Liver (tissue), 3 donors: ENCODE measurements around the gene COL5A1.

ENCODE experiments used
- EGR1 ChIP-seq, 2 donors: IDR thresholded peaks; 2 replicates each; pipeline ENCODE4 v1.6.1; 2016 to 2018; ENCODE audit warnings: antibody characterized with exemption in 2 of 2, low read depth in 2 of 2
- GABPA ChIP-seq, 2 donors: IDR thresholded peaks in 1 of 2; conservative IDR thresholded peaks in 1 of 2; 2 replicates each; pipeline ENCODE4 v1.6.1; 2016; ENCODE audit warnings: antibody characterized with exemption in 2 of 2, mild to moderate bottlenecking in 1 of 2, moderate library complexity in 1 of 2
- HNF4G ChIP-seq: IDR thresholded peaks from 2 replicates; pipeline ENCODE4 v1.6.1; 2016; ENCODE audit warnings: antibody characterized with exemption
- RAD21 ChIP-seq, 2 donors: IDR thresholded peaks; 2 replicates each; pipeline ENCODE4 v1.6.1; 2016; ENCODE audit warnings: antibody characterized with exemption in 2 of 2, mild to moderate bottlenecking in 2 of 2
- SP1 ChIP-seq: IDR thresholded peaks from 2 replicates; pipeline ENCODE4 v1.6.1; 2018; ENCODE audit warnings: antibody characterized with exemption, mild to moderate bottlenecking
- TAF1 ChIP-seq: conservative IDR thresholded peaks from 2 replicates; pipeline ENCODE4 v1.6.1; 2016; ENCODE audit warnings: antibody characterized with exemption, mild to moderate bottlenecking
- TF ChIP-seq, protein P1 (sequence below): fragments of 150-350 bp; IDR thresholded peaks from 2 replicates; pipeline ENCODE4 v1.5.1; 2017; ENCODE audit warnings: improper control_type of control experiment, low read depth, low read length; ENCODE audit not compliant: missing input control
- TF ChIP-seq, protein P2 (sequence below): IDR thresholded peaks from 2 replicates; pipeline ENCODE4 v1.6.1; 2016; ENCODE audit warnings: antibody characterized with exemption
- TF ChIP-seq, protein P3 (sequence below): IDR thresholded peaks from 2 replicates; pipeline ENCODE4 v1.6.1; 2016; ENCODE audit warnings: antibody characterized with exemption
- TF ChIP-seq, protein P4 (sequence below): IDR thresholded peaks from 2 replicates; pipeline ENCODE4 v1.6.1; 2016; ENCODE audit warnings: antibody characterized with exemption, mild to moderate bottlenecking
- TF ChIP-seq, protein P5 (sequence below): IDR thresholded peaks from 2 replicates; pipeline ENCODE4 v1.6.1; 2016; ENCODE audit warnings: antibody characterized with exemption
- donor health status: healthy.
- donor health status: healthy.

DNA sequence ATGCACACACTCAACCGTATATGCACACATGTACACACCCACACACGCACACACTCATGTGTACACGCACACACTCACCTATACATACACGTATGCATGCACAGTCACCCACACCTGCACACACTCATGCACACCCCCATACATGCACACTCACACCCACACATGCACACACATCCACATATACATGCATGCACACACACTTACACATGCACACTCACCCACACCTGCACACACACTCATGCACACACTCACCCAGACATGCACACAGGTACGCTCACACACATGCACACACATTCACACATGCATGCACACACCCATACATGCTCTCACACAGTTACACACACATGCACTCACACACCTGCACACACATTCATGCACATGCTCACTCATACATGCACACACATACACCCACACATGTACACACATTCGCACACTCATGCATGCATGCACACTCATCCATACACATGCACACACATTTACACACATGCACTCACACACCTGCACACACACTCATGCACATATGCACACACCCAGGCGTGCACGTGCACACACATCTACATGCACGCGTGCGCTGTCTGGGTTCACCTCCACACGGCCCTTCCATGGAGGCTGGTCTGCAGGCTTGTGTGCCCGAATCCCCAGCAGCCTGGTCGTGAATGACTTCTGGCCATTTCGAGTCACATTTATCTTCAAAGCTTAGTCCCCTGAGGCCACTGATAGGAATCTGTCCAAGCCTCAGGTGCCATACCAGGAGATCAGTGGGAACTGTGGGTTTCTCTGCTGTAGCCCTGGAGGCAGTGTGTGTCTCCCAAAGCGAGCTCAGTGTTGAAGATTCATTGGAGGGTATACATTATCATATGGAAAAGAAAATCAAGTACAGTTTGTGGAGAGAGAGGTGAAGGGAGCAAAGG is 103.0 kb downstream of the COL5A1 start:
- TF ChIP-seq, protein P1, sequence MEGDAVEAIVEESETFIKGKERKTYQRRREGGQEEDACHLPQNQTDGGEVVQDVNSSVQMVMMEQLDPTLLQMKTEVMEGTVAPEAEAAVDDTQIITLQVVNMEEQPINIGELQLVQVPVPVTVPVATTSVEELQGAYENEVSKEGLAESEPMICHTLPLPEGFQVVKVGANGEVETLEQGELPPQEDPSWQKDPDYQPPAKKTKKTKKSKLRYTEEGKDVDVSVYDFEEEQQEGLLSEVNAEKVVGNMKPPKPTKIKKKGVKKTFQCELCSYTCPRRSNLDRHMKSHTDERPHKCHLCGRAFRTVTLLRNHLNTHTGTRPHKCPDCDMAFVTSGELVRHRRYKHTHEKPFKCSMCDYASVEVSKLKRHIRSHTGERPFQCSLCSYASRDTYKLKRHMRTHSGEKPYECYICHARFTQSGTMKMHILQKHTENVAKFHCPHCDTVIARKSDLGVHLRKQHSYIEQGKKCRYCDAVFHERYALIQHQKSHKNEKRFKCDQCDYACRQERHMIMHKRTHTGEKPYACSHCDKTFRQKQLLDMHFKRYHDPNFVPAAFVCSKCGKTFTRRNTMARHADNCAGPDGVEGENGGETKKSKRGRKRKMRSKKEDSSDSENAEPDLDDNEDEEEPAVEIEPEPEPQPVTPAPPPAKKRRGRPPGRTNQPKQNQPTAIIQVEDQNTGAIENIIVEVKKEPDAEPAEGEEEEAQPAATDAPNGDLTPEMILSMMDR: no peak
- no peak for TF ChIP-seq RAD21 (IDR thresholded peaks at IDR 0.05)
- TF ChIP-seq, protein P2, sequence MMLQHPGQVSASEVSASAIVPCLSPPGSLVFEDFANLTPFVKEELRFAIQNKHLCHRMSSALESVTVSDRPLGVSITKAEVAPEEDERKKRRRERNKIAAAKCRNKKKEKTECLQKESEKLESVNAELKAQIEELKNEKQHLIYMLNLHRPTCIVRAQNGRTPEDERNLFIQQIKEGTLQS: no peak
- no peak for TF ChIP-seq GABPA (IDR thresholded peaks at IDR 0.05 in 1 of 2, conservative IDR thresholded peaks at IDR 0.05 in 1 of 2)
- TF ChIP-seq, protein P3, sequence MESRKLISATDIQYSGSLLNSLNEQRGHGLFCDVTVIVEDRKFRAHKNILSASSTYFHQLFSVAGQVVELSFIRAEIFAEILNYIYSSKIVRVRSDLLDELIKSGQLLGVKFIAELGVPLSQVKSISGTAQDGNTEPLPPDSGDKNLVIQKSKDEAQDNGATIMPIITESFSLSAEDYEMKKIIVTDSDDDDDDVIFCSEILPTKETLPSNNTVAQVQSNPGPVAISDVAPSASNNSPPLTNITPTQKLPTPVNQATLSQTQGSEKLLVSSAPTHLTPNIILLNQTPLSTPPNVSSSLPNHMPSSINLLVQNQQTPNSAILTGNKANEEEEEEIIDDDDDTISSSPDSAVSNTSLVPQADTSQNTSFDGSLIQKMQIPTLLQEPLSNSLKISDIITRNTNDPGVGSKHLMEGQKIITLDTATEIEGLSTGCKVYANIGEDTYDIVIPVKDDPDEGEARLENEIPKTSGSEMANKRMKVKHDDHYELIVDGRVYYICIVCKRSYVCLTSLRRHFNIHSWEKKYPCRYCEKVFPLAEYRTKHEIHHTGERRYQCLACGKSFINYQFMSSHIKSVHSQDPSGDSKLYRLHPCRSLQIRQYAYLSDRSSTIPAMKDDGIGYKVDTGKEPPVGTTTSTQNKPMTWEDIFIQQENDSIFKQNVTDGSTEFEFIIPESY: no peak
- no peak for TF ChIP-seq HNF4G
- TF ChIP-seq EGR1 (IDR thresholded peaks at IDR 0.05; ENCODE audit: low read depth in 2 of 2): no peak
- TF ChIP-seq, protein P4, sequence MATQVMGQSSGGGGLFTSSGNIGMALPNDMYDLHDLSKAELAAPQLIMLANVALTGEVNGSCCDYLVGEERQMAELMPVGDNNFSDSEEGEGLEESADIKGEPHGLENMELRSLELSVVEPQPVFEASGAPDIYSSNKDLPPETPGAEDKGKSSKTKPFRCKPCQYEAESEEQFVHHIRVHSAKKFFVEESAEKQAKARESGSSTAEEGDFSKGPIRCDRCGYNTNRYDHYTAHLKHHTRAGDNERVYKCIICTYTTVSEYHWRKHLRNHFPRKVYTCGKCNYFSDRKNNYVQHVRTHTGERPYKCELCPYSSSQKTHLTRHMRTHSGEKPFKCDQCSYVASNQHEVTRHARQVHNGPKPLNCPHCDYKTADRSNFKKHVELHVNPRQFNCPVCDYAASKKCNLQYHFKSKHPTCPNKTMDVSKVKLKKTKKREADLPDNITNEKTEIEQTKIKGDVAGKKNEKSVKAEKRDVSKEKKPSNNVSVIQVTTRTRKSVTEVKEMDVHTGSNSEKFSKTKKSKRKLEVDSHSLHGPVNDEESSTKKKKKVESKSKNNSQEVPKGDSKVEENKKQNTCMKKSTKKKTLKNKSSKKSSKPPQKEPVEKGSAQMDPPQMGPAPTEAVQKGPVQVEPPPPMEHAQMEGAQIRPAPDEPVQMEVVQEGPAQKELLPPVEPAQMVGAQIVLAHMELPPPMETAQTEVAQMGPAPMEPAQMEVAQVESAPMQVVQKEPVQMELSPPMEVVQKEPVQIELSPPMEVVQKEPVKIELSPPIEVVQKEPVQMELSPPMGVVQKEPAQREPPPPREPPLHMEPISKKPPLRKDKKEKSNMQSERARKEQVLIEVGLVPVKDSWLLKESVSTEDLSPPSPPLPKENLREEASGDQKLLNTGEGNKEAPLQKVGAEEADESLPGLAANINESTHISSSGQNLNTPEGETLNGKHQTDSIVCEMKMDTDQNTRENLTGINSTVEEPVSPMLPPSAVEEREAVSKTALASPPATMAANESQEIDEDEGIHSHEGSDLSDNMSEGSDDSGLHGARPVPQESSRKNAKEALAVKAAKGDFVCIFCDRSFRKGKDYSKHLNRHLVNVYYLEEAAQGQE: no peak
- no peak for TF ChIP-seq SP1
- TF ChIP-seq TAF1: no peak
- TF ChIP-seq, protein P5, sequence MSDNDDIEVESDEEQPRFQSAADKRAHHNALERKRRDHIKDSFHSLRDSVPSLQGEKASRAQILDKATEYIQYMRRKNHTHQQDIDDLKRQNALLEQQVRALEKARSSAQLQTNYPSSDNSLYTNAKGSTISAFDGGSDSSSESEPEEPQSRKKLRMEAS: no peak
